GM23338 (cell line): ENCODE measurements around the gene CNIH3. TPM values are rescaled to one million over a fixed set of nuclear protein-coding genes. Genes with fewer than 3 reads are reported as not detected.
A peak's percentile ranks its signal among the peaks of the same experiment; 100 is the strongest.

Source experiments
- ATAC-seq: fragments of 200-7000 bp; cut with Tn5 transposase; 3 replicates; pipeline ENCODE4 v1.9.1; 2020
- DNase-seq: peaks from one replicate; pipeline ENCODE4 v3.0.0-alpha.2; 2015; ENCODE audit warnings: low spot score
- H2AFZ ChIP-seq: fragments of 200-600 bp; sonication (generic); 2 replicates; pipeline ENCODE4 v1.8.0; 2016; ENCODE audit warnings: antibody characterized with exemption, mild to moderate bottlenecking, moderate library complexity
- H3F3A ChIP-seq: fragments of 200-600 bp; sonication (generic); replicated peaks from 2 replicates; pipeline ENCODE4 v1.8.0; 2017; ENCODE audit warnings: antibody characterized with exemption, mixed run types, low read depth
- H3K27ac ChIP-seq: fragments of 200-600 bp; sonication (generic); 2 replicates; pipeline ENCODE4 v1.6.1; 2016; ENCODE audit warnings: low read depth
- H3K27me3 ChIP-seq: fragments of 200-600 bp; sonication (generic); 2 replicates; pipeline ENCODE4 v1.8.0; 2016; ENCODE audit warnings: mild to moderate bottlenecking, mixed run types, moderate library complexity; ENCODE audit not compliant: insufficient read depth
- H3K36me3 ChIP-seq: fragments of 200-600 bp; sonication (generic); 2 replicates; pipeline ENCODE4 v1.8.0; 2016; ENCODE audit warnings: mild to moderate bottlenecking; ENCODE audit not compliant: insufficient read depth
- H3K4me1 ChIP-seq: fragments of 200-600 bp; sonication (generic); 2 replicates; pipeline ENCODE4 v1.8.0; 2016; ENCODE audit warnings: mild to moderate bottlenecking, moderate library complexity; ENCODE audit not compliant: insufficient read depth
- H3K4me2 ChIP-seq: fragments of 200-600 bp; sonication (generic); 2 replicates; pipeline ENCODE4 v1.7.1; 2017; ENCODE audit warnings: mixed run types
- H3K4me3 ChIP-seq: fragments of 200-600 bp; sonication (generic); 2 replicates; pipeline ENCODE4 v1.6.1; 2016; ENCODE audit warnings: mixed run types
- H3K79me2 ChIP-seq: fragments of 200-600 bp; sonication (generic); replicated peaks from 2 replicates; pipeline ENCODE4 v1.8.0; 2017; ENCODE audit warnings: mild to moderate bottlenecking; ENCODE audit not compliant: insufficient read depth
- H3K9me2 ChIP-seq: fragments of 200-600 bp; sonication (generic); 2 replicates; pipeline ENCODE4 v1.8.0; 2017; ENCODE audit not compliant: insufficient read depth
- H4K20me1 ChIP-seq: fragments of 200-600 bp; sonication (generic); replicated peaks from 2 replicates; pipeline ENCODE4 v1.8.0; 2017; ENCODE audit warnings: mild to moderate bottlenecking; ENCODE audit not compliant: insufficient read depth
- H3K27ac Mint-ChIP-seq: 2 replicates; pipeline ENCODE4 v1.8.0; 2020; ENCODE audit warnings: inconsistent platforms, mild to moderate bottlenecking, moderate library complexity, mixed read lengths
- H3K27me3 Mint-ChIP-seq: 3 replicates; pipeline ENCODE4 v1.8.0; 2022; ENCODE audit warnings: low read depth, mild to moderate bottlenecking, moderate library complexity, mixed read lengths, inconsistent platforms; ENCODE audit not compliant: insufficient read depth, poor library complexity
- H3K36me3 Mint-ChIP-seq: 3 replicates; pipeline ENCODE4 v1.8.0; 2021; ENCODE audit warnings: low read depth, mild to moderate bottlenecking, inconsistent platforms, moderate library complexity, mixed read lengths
- H3K4me1 Mint-ChIP-seq: 3 replicates; pipeline ENCODE4 v1.8.0; 2020; ENCODE audit warnings: mild to moderate bottlenecking, inconsistent platforms, mixed read lengths
- H3K4me3 Mint-ChIP-seq: 3 replicates; pipeline ENCODE4 v1.8.0; 2021; ENCODE audit warnings: moderate library complexity, mild to moderate bottlenecking, inconsistent platforms, mixed read lengths
- H3K9me3 Mint-ChIP-seq: 3 replicates; pipeline ENCODE4 v1.8.0; 2020; ENCODE audit warnings: moderate library complexity, mild to moderate bottlenecking, inconsistent platforms, mixed read lengths
- CTCF ChIP-seq, 2 experiments: fragments of 200-600 bp in 1 of 2; sonication (generic) in 1 of 2; conservative IDR thresholded peaks; 2 replicates each; pipeline versions ENCODE4 v1.5.1 to v1.6.1; 2016 to 2017; ENCODE audit warnings: antibody characterized with exemption in 2 of 2, low read depth in 2 of 2, mild to moderate bottlenecking in 2 of 2, moderate library complexity in 1 of 2
- EZH2 ChIP-seq: fragments of 200-600 bp; sonication (generic); IDR thresholded peaks from one replicate; pipeline ENCODE4 v1.8.0; 2017; ENCODE audit warnings: antibody characterized with exemption, mild to moderate bottlenecking, low read depth; ENCODE audit not compliant: unreplicated experiment
- STAT1 ChIP-seq: IDR thresholded peaks from one replicate; pipeline ENCODE4 v1.6.1; 2016; ENCODE audit warnings: antibody characterized with exemption; ENCODE audit not compliant: unreplicated experiment
- polyA plus RNA-seq: library from polyadenylated mRNA; unstranded; fragments of >200 nt; fragmentation: Nextera tagmentation; extraction: Ambion mirVana; gene quantifications from 2 replicates; pipeline ENCODE4 v1.2.1, GENCODE V29; 2016
- total RNA-seq: library from RNA; depleted of rRNA; stranded (reverse); fragments of >200 nt; shearing (Covaris generic); gene quantifications from 2 replicates; pipeline ENCODE4 v1.2.3, GENCODE V29; 2014
- TF ChIP-seq, protein P1 (sequence below): fragments of 250-450 bp; sonication (Bioruptor Pico); IDR thresholded peaks from 2 replicates; pipeline ENCODE4 v1.5.0; 2020; ENCODE audit warnings: mild to moderate bottlenecking, moderate library complexity

The CNIH3 gene
- total and polyA plus RNA-seq, 2 experiments from 2014 or later = 3.6 to 5.1 TPM

DNA sequence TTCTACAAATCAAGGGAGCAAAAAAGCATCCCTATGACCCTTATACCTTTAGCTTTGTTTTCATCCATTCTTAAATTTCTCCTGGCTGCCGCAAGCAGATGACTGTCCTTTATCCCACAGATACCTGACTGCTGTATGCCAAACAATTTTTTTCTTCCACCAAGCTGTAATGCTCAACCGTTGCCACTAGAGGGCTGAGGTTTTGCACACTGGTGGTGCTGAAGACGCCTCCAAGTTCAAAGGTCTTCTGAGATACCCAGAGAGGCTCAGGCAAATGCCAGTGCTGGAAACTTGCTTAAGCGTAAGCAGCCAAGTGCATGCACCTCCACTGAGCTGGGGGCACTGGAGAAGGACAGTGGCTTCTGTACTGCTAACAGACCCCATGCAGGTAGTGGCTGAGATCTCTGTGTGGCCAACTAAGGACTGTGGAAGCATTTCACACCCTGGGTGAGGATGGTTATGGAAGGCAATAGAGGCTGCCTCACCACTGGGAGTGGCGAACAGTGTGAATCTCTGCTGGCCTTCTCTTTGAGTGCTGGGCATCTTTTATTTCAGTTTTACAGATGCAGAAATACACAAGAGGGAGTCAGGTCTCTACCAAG, 28.5 kb downstream of the CNIH3 start:
- no peak overlapping the region for H3K27ac Mint-ChIP-seq

More for the DNA sequence above, 28.5 kb downstream of the CNIH3 start:
- Histone ChIP-seq H4K20me1 (no peaks in the 10 kb centered on the region), H3K36me3 (no peaks in the 10 kb centered on the region), H3K4me3 (no peak overlapping the region), H2AFZ (no peak overlapping the region), H3K4me2 (no peak overlapping the region), H3K27me3 (no peaks in the 10 kb centered on the region), H3K27ac (no peak overlapping the region), H3F3A (no peaks in the 10 kb centered on the region), H3K79me2 (no peaks in the 10 kb centered on the region), H3K9me2 (no peaks in the 10 kb centered on the region), H3K4me1 (no peaks in the 10 kb centered on the region)
- ATAC-seq = peak; percentile 77
- Mint-ChIP-seq H3K27me3 (peaks cover 9% of the 10 kb centered on the region), H3K4me1 (peaks cover 14% of the 10 kb centered on the region), H3K9me3 (no peaks in the 10 kb centered on the region), H3K4me3 (no peak overlapping the region), H3K36me3 (no peaks in the 10 kb centered on the region)
- TF ChIP-seq EZH2 (no peak), CTCF (conservative IDR thresholded peaks at IDR 0.05; ENCODE audit: low read depth in 2 of 2) (peak; percentile 87 to 91), STAT1 (no peak)
- TF ChIP-seq, protein P1, sequence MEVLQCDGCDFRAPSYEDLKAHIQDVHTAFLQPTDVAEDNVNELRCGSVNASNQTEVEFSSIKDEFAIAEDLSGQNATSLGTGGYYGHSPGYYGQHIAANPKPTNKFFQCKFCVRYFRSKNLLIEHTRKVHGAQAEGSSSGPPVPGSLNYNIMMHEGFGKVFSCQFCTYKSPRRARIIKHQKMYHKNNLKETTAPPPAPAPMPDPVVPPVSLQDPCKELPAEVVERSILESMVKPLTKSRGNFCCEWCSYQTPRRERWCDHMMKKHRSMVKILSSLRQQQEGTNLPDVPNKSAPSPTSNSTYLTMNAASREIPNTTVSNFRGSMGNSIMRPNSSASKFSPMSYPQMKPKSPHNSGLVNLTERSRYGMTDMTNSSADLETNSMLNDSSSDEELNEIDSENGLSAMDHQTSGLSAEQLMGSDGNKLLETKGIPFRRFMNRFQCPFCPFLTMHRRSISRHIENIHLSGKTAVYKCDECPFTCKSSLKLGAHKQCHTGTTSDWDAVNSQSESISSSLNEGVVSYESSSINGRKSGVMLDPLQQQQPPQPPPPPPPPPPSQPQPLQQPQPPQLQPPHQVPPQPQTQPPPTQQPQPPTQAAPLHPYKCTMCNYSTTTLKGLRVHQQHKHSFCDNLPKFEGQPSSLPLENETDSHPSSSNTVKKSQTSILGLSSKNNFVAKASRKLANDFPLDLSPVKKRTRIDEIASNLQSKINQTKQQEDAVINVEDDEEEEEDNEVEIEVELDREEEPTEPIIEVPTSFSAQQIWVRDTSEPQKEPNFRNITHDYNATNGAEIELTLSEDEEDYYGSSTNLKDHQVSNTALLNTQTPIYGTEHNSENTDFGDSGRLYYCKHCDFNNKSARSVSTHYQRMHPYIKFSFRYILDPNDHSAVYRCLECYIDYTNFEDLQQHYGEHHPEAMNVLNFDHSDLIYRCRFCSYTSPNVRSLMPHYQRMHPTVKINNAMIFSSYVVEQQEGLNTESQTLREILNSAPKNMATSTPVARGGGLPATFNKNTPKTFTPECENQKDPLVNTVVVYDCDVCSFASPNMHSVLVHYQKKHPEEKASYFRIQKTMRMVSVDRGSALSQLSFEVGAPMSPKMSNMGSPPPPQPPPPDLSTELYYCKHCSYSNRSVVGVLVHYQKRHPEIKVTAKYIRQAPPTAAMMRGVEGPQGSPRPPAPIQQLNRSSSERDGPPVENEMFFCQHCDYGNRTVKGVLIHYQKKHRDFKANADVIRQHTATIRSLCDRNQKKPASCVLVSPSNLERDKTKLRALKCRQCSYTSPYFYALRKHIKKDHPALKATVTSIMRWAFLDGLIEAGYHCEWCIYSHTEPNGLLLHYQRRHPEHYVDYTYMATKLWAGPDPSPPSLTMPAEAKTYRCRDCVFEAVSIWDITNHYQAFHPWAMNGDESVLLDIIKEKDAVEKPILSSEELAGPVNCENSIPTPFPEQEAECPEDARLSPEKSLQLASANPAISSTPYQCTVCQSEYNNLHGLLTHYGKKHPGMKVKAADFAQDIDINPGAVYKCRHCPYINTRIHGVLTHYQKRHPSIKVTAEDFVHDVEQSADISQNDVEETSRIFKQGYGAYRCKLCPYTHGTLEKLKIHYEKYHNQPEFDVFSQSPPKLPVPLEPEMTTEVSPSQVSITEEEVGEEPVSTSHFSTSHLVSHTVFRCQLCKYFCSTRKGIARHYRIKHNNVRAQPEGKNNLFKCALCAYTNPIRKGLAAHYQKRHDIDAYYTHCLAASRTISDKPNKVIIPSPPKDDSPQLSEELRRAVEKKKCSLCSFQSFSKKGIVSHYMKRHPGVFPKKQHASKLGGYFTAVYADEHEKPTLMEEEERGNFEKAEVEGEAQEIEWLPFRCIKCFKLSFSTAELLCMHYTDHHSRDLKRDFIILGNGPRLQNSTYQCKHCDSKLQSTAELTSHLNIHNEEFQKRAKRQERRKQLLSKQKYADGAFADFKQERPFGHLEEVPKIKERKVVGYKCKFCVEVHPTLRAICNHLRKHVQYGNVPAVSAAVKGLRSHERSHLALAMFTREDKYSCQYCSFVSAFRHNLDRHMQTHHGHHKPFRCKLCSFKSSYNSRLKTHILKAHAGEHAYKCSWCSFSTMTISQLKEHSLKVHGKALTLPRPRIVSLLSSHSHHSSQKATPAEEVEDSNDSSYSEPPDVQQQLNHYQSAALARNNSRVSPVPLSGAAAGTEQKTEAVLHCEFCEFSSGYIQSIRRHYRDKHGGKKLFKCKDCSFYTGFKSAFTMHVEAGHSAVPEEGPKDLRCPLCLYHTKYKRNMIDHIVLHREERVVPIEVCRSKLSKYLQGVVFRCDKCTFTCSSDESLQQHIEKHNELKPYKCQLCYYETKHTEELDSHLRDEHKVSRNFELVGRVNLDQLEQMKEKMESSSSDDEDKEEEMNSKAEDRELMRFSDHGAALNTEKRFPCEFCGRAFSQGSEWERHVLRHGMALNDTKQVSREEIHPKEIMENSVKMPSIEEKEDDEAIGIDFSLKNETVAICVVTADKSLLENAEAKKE (CRISPR knock-in tag) = peak; percentile 76
- DNase-seq = peak; percentile 80
